A673 (cell line): ENCODE results near the gene SVIL.

ENCODE experiments used
- EZH2 ChIP-seq: fragments of 200-600 bp; sonication (generic); IDR thresholded peaks from 2 replicates; pipeline ENCODE4 v1.6.1; 2017; ENCODE audit warnings: borderline replicate concordance, low read depth, mild to moderate bottlenecking, mixed read lengths, antibody characterized with exemption, low read length; ENCODE audit not compliant: poor library complexity, severe bottlenecking
- TF ChIP-seq, protein P1 (sequence below): fragments of 300-800, 200-600 bp; sonication (generic); conservative IDR thresholded peaks from 2 replicates; pipeline ENCODE4 v1.5.1; 2017; ENCODE audit warnings: low read depth, mild to moderate bottlenecking, antibody characterized with exemption, low read length, moderate library complexity, mixed read lengths

GRCh38 chr10:29491918-29492317 lies 142.9 kb downstream of the SVIL start:
- no peak for TF ChIP-seq EZH2
- TF ChIP-seq, protein P1, sequence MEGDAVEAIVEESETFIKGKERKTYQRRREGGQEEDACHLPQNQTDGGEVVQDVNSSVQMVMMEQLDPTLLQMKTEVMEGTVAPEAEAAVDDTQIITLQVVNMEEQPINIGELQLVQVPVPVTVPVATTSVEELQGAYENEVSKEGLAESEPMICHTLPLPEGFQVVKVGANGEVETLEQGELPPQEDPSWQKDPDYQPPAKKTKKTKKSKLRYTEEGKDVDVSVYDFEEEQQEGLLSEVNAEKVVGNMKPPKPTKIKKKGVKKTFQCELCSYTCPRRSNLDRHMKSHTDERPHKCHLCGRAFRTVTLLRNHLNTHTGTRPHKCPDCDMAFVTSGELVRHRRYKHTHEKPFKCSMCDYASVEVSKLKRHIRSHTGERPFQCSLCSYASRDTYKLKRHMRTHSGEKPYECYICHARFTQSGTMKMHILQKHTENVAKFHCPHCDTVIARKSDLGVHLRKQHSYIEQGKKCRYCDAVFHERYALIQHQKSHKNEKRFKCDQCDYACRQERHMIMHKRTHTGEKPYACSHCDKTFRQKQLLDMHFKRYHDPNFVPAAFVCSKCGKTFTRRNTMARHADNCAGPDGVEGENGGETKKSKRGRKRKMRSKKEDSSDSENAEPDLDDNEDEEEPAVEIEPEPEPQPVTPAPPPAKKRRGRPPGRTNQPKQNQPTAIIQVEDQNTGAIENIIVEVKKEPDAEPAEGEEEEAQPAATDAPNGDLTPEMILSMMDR = no peak
